Measurements from ENCODE around the gene PLCXD1.
"Not testable (repeated sequence)": the region's sequence is repeated elsewhere in the genome, so short reads cannot be mapped to it uniquely, and the experiment has no call there.

PLCXD1 gene

DNA sequence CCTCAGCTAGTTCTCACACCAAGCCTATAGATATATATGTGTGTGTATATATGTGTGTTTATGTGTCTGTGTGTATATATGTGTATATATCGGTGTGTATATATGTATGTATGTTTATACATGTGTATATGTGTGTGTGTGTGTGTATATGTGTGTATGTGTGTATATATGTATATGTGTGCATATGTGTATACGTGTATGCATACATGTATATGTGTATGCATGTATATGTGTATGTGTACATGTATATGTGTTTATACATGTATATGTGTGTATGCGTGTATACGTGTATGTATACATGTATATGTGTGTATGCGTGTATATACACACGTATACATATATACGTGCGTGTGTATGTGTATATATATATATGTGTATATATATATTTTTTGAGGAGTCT lies 19.2 kb downstream of the PLCXD1 start:
- no peak overlapping the region for H3K4me3 ChIP-seq (ENCODE audit: low read depth, low read length)
- no peak overlapping the region for H3K27ac ChIP-seq (ENCODE audit: low read depth, low read length)
- H3K4me1 ChIP-seq (ENCODE audit: control insufficient read depth, insufficient read depth, low read length) = no peaks in the 10 kb centered on the region
- H3K27me3 ChIP-seq (ENCODE audit: control insufficient read depth, insufficient read depth, low read length) = no peaks in the 10 kb centered on the region
- no peak overlapping the region for H3K9ac ChIP-seq (ENCODE audit: low read depth, low read length)
- H3K9me3 ChIP-seq (ENCODE audit: control insufficient read depth, insufficient read depth, low read length) = no peaks in the 10 kb centered on the region
- peaks cover 66% of the 10 kb centered on the region for H3K36me3 ChIP-seq (ENCODE audit: control insufficient read depth, insufficient read depth, low read length)

DNA sequence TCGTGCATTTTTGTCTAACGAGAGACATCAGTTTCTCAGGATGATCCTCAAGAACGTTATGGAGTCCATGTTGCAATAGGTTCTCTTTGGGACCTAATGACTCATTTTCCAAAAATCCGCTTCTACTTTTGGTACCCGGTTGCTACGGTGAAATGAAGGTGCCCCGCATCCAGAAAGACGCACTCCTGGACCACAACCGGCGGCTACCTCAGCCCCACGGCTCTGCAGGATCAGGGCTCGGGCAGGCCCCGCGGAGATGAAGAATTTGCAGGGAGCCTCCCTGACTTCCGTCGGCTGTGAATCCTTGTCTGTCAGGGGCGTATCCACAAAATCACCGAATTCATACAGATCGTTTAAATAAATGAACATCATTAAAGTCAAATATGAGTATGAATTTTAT lies 21.8 kb downstream of the PLCXD1 start:
- peaks cover 77% of the 10 kb centered on the region for H3K36me3 ChIP-seq (ENCODE audit: control insufficient read depth, insufficient read depth, low read length)
- no peak overlapping the region for H3K27ac ChIP-seq (ENCODE audit: low read depth, low read length)
- H3K4me3 ChIP-seq (ENCODE audit: low read depth, low read length) = no peak overlapping the region

DNA sequence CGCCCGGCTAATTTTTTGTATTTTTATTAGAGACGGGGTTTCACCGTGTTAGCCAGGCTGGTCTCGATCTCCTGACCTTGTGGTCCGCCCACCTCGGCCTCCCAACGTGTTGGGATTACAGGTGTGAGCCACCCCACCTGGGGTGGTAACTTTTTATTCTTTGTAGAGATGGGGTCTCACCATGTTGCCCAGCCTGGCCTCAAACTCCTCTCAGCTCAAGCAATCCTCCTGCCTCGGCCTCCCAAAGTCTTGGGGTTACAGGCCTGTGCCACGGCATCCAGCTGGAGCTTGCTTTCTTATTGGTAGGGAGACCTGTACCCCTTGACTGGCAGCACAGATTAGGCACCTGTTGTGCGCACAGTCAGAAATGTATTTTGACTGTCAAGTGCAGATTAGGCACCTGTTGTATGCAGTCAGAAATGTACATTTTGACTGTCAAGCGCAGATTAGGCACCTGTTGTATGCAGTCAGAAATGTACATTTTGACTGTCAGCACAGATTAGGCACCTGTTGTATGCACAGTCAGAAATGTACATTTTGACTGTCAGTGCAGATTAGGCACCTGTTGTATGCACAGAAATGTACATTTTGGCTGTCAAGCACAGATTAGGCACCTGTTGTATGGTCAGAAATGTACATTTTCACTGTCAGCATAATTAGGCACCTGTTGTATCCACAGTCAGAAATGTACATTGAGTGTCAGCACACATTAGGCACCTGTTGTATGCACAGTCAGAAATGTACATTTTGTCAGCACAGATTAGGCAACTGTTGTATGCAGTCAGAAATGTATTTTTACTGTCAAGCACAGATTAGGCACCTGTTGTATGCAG lies 24.8 kb downstream of the PLCXD1 start:
- not testable (repeated sequence) for H3K9ac ChIP-seq (ENCODE audit: low read depth, low read length); H3K4me3 ChIP-seq (ENCODE audit: low read depth, low read length); H3K4me1 ChIP-seq (ENCODE audit: control insufficient read depth, insufficient read depth, low read length); H3K9me3 ChIP-seq (ENCODE audit: control insufficient read depth, insufficient read depth, low read length); H3K27ac ChIP-seq (ENCODE audit: low read depth, low read length); H3K27me3 ChIP-seq (ENCODE audit: control insufficient read depth, insufficient read depth, low read length)
- peaks cover 76% of the 10 kb centered on the region for H3K36me3 ChIP-seq (ENCODE audit: control insufficient read depth, insufficient read depth, low read length)

More for the DNA sequence above, 21.8 kb downstream of the PLCXD1 start:
- Histone ChIP-seq H3K27me3 (ENCODE audit: control insufficient read depth, insufficient read depth, low read length) (no peaks in the 10 kb centered on the region), H3K9ac (ENCODE audit: low read depth, low read length) (no peak overlapping the region), H3K9me3 (ENCODE audit: control insufficient read depth, insufficient read depth, low read length) (peaks cover 4% of the 10 kb centered on the region; the same call in 1 of the 2 replicates), H3K4me1 (ENCODE audit: control insufficient read depth, insufficient read depth, low read length) (no peaks in the 10 kb centered on the region)

GRCh38 chrX:306614-307251 lies 25.6 kb downstream of the PLCXD1 start:
- H3K4me1 ChIP-seq (ENCODE audit: control insufficient read depth, insufficient read depth, low read length); H3K27ac ChIP-seq (ENCODE audit: low read depth, low read length); H3K27me3 ChIP-seq (ENCODE audit: control insufficient read depth, insufficient read depth, low read length); H3K9me3 ChIP-seq (ENCODE audit: control insufficient read depth, insufficient read depth, low read length); H3K9ac ChIP-seq (ENCODE audit: low read depth, low read length); H3K4me3 ChIP-seq (ENCODE audit: low read depth, low read length): not testable (repeated sequence)
- H3K36me3 ChIP-seq (ENCODE audit: control insufficient read depth, insufficient read depth, low read length) = peaks cover 76% of the 10 kb centered on the region

- H3K27me3 ChIP-seq (ENCODE audit: control insufficient read depth, insufficient read depth, low read length) = no peaks in the 10 kb centered on the region
- H3K36me3 ChIP-seq (ENCODE audit: control insufficient read depth, insufficient read depth, low read length) = peaks cover 78% of the 10 kb centered on the region
- no peak overlapping the region for H3K4me3 ChIP-seq (ENCODE audit: low read depth, low read length)
- no peaks in the 10 kb centered on the region for H3K4me1 ChIP-seq (ENCODE audit: control insufficient read depth, insufficient read depth, low read length)
- H3K9ac ChIP-seq (ENCODE audit: low read depth, low read length) = no peak overlapping the region
- peaks cover 4% of the 10 kb centered on the region; the same call in 1 of the 2 replicates for H3K9me3 ChIP-seq (ENCODE audit: control insufficient read depth, insufficient read depth, low read length)
- no peak overlapping the region for H3K27ac ChIP-seq (ENCODE audit: low read depth, low read length)
Measured at GRCh38 chrX:307261-308111, 26.3 kb downstream of the PLCXD1 start.

DNA sequence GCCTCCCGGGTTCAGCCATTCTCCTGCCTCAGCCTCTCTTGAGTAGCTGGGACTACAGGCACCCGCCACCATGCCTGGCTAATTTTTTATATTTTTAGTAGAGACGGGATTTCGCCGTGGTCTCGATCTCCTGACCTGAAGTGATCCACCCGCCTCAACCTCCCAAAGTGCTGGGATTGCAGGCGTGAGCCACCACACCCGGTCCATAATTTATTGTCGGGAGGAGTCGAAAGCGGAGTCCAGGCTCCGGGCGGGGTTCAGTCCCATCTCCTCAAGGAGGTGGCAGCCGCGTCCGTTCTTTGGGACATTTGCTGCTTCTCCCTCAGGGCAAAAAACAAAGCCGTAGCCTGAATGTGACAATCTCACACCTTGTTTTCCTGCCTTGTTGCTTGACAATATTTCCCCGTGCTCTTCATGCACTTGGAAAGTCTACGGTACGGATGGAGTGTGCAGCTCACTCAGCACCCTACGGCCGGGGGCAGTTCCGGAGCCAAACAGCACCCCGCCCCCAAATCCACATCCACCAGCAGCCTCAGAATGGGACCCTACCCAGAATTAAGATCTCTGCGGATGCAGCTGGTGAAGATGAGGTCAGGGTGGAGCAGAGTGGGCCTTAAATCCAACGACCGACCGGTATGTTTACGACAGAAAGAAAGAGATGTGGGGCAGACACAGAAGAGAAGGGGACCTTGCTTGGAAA lies 27.8 kb downstream of the PLCXD1 start:
- H3K4me3 ChIP-seq (ENCODE audit: low read depth, low read length) = no peak overlapping the region
- peaks cover 84% of the 10 kb centered on the region for H3K36me3 ChIP-seq (ENCODE audit: control insufficient read depth, insufficient read depth, low read length)
- H3K4me1 ChIP-seq (ENCODE audit: control insufficient read depth, insufficient read depth, low read length) = no peaks in the 10 kb centered on the region
- H3K9ac ChIP-seq (ENCODE audit: low read depth, low read length) = no peak overlapping the region
- no peaks in the 10 kb centered on the region for H3K27me3 ChIP-seq (ENCODE audit: control insufficient read depth, insufficient read depth, low read length)
- peaks cover 4% of the 10 kb centered on the region; the same call in 1 of the 2 replicates for H3K9me3 ChIP-seq (ENCODE audit: control insufficient read depth, insufficient read depth, low read length)
- no peak overlapping the region for H3K27ac ChIP-seq (ENCODE audit: low read depth, low read length)

GRCh38 chrX:310621-311155 lies 29.5 kb downstream of the PLCXD1 start:
- Histone ChIP-seq H3K4me1 (ENCODE audit: control insufficient read depth, insufficient read depth, low read length) (no peaks in the 10 kb centered on the region), H3K4me3 (ENCODE audit: low read depth, low read length) (no peak overlapping the region), H3K36me3 (ENCODE audit: control insufficient read depth, insufficient read depth, low read length) (peaks cover 88% of the 10 kb centered on the region), H3K27me3 (ENCODE audit: control insufficient read depth, insufficient read depth, low read length) (no peaks in the 10 kb centered on the region), H3K27ac (ENCODE audit: low read depth, low read length) (no peak overlapping the region), H3K9ac (ENCODE audit: low read depth, low read length) (no peak overlapping the region), H3K9me3 (ENCODE audit: control insufficient read depth, insufficient read depth, low read length) (peaks cover 4% of the 10 kb centered on the region; the same call in 1 of the 2 replicates)

GRCh38 chrX:311156-312129 lies 30.3 kb downstream of the PLCXD1 start:
- no peaks in the 10 kb centered on the region for H3K27me3 ChIP-seq (ENCODE audit: control insufficient read depth, insufficient read depth, low read length)
- H3K4me3 ChIP-seq (ENCODE audit: low read depth, low read length) = no peak overlapping the region
- no peak overlapping the region for H3K9ac ChIP-seq (ENCODE audit: low read depth, low read length)
- H3K4me1 ChIP-seq (ENCODE audit: control insufficient read depth, insufficient read depth, low read length) = no peaks in the 10 kb centered on the region
- H3K27ac ChIP-seq (ENCODE audit: low read depth, low read length) = no peak overlapping the region
- peaks cover 4% of the 10 kb centered on the region; the same call in 1 of the 2 replicates for H3K9me3 ChIP-seq (ENCODE audit: control insufficient read depth, insufficient read depth, low read length)
- H3K36me3 ChIP-seq (ENCODE audit: control insufficient read depth, insufficient read depth, low read length) = peaks cover 85% of the 10 kb centered on the region

DNA sequence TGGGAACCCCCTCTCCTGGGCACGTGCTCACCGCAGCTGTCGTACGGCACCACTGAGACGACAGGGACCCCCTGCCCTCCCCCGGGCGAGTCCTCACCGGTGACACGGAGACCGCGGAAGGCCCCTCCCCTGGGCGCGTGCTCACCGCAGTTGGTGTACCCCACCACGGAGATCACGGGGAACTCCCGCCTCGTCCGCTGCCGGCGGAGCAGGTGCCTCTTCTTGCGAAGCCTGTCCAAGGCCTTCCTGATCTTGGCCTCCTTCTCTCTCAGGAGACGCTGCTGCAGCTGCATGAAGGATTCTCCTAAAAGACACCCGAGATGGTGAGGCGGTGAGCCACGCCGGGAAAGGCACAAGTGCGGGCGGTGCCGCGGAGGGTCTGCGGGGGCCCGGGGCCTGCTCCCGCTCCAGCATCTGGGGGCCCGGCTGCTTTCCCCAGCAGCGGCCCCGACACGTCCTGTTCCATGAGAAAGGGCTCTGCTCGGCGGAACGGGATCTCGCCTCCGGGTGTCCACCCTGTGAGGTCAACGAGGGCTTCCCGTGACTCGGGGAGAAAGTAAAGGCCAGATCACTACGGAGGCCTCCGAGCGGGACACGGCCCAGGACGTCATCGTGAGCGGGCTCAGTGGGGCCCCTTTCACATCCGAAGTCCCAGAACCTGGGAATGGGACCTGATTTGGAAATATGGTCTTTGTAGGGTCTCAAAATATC lies 31.6 kb downstream of the PLCXD1 start:
- H3K27ac ChIP-seq (ENCODE audit: low read depth, low read length) = no peak overlapping the region
- H3K36me3 ChIP-seq (ENCODE audit: control insufficient read depth, insufficient read depth, low read length) = peaks cover 78% of the 10 kb centered on the region
- H3K4me1 ChIP-seq (ENCODE audit: control insufficient read depth, insufficient read depth, low read length) = no peaks in the 10 kb centered on the region
- H3K9me3 ChIP-seq (ENCODE audit: control insufficient read depth, insufficient read depth, low read length) = no peaks in the 10 kb centered on the region
- no peak overlapping the region for H3K9ac ChIP-seq (ENCODE audit: low read depth, low read length)
- H3K27me3 ChIP-seq (ENCODE audit: control insufficient read depth, insufficient read depth, low read length) = no peaks in the 10 kb centered on the region
- no peak overlapping the region for H3K4me3 ChIP-seq (ENCODE audit: low read depth, low read length)

All from HUES48 (cell line).